ENCODE results near the gene PTDSS2.
"Not testable (repeated sequence)": the region's sequence is repeated elsewhere in the genome, so short reads cannot be mapped to it uniquely, and the experiment has no call there.

The PTDSS2 gene

GRCh38 chr11:504994-505344, 54.9 kb downstream of the PTDSS2 start:
- no peak for DNase-seq (ENCODE audit: low read depth in 2 of 2)

DNA sequence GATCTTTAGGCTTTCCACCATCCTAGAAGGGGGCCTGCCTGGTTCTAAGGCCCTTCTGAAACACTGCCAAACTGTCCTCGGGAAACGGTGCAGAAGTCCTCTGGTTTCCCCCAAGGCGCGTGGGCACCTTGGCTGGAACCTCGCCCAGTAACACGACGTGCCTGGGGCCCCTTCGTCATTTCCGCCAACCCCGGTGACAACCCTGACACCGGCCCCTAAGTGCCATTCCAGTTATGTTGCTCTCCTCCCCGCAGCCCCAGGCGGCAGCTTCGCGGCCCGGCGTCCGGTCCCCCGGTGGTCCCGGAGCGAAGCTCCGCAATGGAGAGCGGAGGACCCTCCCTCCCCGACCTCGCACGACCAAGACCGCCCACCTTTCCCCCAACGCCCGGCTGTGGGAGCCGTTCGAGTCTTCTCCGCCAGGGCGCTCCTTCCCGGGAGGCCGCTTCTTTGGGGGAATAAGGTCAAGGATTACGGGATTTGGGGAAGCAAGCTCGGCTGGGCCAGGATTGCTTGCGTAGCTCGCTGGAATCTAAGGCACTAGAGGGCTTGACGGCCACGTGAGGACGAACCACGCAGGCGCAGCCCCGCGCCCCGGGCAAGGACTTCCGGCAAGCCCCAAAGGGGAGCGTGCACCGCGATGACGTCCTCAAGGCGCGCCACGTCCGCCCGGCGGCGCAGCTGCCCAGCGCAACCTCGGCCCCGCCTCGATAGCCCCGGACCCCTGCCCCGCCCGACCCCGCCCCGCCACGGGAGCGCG, 56.3 kb downstream of the PTDSS2 start:
- peak; percentile 96 to 98 for DNase-seq (ENCODE audit: low read depth in 2 of 2)

DNA sequence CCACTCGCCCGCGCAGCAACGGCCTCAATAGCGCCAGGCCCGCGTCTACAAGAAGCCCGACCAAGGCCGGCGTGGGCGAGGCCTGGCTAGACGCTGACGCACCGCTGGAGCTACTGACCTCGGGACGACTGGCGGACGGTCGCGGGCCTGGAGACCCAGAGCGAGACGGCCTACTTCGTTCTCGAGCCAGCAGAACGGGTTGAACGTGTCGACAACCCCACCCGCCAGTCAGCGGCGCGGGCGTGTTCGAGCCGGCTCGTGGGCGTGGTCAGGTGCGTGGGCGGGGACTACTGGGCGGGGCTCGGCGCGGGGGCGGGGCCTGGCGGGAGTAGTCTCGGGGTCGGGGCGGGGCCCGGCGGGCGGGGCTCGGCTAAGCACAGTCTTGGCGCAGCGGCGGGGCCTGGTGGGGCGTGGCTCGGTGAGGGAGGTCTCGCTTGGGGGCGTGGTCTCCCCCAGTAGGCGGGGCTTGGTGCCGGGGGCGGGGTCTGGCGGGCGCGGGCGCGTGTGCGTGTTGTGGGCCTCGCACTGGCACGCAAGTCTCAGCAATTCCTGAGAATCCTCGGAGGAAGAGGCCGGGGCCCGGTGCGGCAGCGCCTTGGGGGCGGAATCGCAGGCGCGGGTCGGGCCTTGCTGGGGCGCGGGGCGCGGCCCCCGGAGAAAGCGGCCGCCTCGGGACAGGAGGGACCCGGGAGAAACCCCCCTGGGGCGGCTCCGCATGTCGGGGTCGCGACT, 57.1 kb downstream of the PTDSS2 start, which contains the start of gene RNH1:
TSS of gene RNH1 (minus strand) at position 248 of the 732 bp plus-strand sequence. CDS start 5,080 bp downstream, outside the sequence.
- peak; percentile 97 to 99 for DNase-seq (ENCODE audit: low read depth in 2 of 2)

GRCh38 chr11:507727-508515, 57.8 kb downstream of the PTDSS2 start:
- no peak for DNase-seq (ENCODE audit: low read depth in 2 of 2)

GRCh38 chr11:508956-509355, 58.9 kb downstream of the PTDSS2 start:
- DNase-seq (ENCODE audit: low read depth in 2 of 2): no peak

DNA sequence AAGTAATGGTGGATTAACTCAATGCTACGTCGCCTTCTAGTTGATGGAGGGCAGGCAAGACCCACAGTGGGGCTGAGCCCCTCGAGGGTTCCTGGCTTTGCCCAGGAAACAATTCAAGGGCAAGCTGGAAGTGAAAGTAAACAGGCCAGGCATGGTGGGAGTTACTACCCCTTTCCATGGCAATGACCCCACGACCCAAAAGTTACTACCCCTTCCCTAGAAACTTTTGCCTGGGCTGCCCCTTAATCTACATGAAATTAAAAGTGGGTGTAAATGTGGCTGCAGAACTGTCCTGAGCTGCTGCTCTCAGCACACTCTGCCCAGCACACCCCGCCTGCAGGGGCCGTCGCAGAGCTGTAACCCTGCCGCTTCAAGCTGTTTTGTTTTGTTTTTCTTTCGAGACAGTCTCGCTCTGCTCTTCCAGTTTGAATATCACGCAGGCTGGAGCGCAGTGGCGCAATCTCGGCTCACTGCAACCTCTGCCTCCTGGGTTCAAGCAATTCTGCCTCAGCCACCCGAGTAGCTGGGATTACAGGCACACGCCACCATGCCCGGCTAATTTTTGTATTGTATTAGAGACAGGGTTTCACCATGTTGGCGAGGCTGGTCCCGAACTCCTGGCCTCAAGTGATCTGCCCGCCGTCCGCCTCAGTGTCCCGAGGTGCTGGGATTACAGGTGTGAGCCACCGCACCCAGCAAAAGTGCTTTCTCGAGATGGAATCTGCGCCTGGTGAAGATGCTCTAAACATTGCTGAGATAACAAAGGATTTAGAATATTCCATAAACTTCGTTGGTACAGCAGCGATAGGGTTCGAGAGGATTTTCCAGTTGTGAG, 62.9 kb downstream of the PTDSS2 start:
- DNase-seq (ENCODE audit: low read depth in 2 of 2): no peak

DNA sequence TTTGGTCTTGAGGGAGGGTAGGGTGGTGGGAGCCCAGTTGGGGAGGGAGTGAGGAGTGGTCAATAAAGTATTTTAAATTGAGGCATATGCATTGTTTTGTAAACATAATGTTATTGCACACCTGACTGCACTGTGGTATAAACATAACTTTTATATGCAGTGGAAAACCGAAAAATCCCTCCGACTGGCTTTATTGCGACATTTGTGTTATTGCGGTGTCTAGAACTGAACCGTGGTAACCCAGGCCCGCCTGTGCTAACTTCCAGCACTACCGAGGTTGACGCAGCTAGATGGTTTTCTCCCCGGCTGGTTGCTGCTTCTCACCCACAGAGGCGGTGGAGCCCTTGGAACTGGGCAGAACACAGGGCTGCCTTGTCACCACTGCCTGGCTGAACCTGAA, 64.5 kb downstream of the PTDSS2 start:
- DNase-seq (ENCODE audit: low read depth in 2 of 2): no peak

GRCh38 chr11:515131-515530, 65.1 kb downstream of the PTDSS2 start:
- DNase-seq (ENCODE audit: low read depth in 2 of 2): no peak

- no peak for DNase-seq (ENCODE audit: low read depth in 2 of 2)
Measured at GRCh38 chr11:516400-516799, 66.3 kb downstream of the PTDSS2 start.

DNA sequence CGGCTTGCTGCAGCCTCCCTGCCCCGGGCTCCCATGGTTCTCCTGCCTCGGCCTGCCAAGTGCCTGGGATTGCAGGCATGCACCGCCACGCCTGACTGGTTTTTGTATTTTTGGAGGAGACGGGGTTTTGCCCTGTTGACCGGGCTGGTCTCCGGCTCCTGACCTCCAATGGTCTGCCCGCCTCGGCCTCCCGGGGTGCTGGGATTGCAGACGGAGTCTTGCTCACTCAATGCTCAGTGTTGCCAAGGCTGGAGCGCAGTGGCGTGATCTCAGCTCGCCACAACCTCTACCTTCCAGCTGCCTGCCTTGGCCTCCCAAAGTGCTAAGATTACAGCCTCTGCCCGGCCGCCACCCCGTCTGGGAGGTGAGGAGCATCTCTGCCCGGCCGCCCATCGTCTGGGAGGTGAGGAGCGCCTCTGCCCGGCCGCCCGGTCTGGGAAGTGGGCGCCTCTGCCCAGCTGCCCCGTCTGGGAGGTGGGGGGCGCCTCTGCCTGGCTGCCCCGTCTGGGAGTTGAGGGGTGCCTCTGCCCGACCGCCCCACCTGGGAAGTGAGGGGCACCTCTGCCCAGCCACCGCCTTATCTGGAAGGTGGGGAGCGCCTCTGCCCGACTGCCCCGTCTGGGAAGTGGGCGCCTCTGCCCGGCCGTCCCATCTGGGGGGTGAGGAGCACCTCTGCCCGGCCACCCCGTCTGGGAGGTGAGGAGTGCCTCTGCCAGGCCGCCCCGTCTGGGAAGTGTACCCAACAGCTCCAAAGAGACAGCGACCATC, 67.0 kb downstream of the PTDSS2 start:
- not testable (repeated sequence) for DNase-seq (ENCODE audit: low read depth in 2 of 2)

DNA sequence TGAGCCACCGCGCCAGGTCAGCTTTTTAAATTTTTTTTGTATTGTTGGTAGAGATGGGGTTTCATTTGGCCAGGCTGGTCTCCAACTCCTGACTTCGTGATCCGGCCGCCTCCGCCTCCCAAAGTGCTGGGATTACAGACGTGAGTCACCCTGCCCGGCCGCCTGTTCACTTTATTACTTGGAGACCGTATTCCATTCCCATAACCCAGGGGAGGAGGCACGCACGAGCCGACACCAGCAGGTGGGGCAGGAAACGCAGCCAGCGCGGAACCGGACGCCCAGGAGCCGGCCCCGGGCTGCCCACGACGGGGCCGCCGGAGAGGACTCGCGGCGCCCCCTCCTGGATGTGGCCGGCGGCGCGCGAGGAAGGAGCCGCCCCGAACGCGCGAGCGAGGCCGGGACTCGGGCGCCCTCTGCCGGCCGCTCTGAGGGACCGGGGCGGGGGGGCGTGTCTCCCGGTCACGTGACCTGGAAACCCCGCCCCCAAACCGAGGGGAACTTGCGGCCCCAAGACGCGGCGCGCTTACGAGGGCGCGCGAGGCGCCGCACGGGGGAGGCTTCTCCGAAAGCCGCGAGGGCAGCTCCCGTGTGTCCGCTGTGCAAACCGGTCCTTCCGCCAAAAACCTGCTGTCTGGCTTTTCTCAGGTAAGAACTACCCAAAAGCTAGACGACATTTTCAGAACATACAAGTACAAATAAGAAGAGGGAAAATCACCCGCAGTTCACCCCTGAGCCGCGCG, 68.6 kb downstream of the PTDSS2 start:
- DNase-seq (ENCODE audit: low read depth in 2 of 2): peak; percentile 79 to 83

GRCh38 chr11:520428-521176, 70.5 kb downstream of the PTDSS2 start:
- DNase-seq (ENCODE audit: low read depth in 2 of 2): no peak

DNA sequence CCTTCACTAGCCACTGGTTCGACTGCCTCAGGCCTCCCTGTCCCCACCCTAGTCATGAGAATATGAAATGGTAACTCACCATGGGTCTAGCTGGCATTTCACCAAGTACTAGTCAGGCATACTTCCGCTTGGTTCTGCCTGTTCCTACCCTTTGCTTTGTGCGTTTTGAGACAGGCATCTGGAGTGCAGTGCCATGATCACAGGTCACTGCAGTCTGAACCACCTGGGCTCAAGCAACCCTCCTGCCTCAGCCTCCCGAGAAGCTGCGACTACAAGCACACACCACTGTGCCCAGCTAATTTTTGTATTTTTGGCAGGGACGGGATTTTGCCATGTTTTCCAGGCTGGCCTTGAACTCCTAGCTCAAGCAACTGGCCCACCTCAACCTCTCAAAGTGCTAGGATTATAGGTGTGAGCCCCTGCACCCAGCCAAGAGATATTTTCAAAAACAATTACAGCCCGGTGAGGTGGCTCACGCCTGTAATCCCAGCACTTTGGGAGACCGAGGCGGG, 71.2 kb downstream of the PTDSS2 start:
- DNase-seq (ENCODE audit: low read depth in 2 of 2): no peak

DNA sequence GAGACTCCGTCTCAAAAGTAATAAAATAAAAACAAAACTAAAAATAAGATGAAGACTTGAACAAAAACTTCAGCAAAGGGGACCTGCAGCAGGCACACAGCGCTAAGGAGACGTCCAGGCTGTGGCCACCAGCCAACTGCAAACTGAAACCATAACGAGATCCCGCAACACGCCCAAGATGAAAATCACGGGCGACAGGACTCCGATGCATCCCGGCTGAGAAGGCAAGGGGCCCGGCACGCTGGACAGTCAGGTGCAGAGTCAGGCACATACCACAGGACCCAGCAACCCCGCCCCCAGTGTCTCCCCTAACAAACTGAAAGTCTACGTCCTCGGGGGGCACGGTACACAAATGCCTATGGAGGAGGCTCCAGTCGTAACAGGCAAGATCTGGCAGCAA, 76.1 kb downstream of the PTDSS2 start:
- DNase-seq (ENCODE audit: low read depth in 2 of 2): no peak

GRCh38 chr11:528166-528814, 78.2 kb downstream of the PTDSS2 start:
- no peak for DNase-seq (ENCODE audit: low read depth in 2 of 2)

DNA sequence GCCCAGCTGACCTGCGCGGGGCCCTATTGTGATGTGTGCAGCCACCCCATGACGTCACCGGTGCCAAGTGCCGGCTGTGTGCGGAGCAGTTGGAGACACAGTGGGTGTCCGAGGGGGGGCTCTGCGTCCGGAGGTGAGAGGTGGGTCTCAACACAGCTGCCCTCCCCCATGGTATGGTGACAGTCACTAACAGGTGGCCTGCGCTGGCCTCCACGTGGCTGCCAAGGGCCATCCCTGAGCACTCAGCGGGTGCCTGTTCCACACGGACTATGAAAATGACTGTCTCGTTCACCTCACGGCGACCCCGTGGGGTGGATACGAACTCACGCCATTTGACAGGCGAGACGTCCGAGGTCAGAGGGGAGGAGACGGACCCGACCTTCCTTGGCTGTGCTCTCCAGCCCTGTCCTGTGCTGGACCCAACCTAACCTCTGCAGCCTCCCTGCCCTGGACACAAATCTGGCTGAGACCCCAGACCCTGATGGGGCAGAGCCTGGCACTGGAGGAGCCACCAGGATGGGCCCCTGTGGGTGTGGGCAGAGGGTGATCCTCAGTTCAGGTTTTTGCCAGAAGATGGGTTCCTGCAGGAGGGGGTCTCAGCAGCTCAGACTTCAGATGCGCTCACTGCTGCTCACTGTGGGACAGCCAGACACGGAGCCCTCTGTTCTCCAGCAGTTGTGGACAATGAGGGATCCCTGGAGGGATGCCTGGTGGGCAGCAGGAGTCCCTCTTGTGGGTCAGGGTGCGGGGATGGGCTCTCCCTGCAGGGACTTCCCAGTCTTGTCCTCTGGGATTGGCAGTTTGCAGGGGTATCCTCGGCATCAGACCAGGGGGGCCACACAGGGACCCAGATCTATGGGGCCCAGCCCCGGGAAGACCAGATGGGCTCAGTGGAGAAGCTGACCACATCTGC, 79.0 kb downstream of the PTDSS2 start:
- DNase-seq (ENCODE audit: low read depth in 2 of 2): no peak

DNA sequence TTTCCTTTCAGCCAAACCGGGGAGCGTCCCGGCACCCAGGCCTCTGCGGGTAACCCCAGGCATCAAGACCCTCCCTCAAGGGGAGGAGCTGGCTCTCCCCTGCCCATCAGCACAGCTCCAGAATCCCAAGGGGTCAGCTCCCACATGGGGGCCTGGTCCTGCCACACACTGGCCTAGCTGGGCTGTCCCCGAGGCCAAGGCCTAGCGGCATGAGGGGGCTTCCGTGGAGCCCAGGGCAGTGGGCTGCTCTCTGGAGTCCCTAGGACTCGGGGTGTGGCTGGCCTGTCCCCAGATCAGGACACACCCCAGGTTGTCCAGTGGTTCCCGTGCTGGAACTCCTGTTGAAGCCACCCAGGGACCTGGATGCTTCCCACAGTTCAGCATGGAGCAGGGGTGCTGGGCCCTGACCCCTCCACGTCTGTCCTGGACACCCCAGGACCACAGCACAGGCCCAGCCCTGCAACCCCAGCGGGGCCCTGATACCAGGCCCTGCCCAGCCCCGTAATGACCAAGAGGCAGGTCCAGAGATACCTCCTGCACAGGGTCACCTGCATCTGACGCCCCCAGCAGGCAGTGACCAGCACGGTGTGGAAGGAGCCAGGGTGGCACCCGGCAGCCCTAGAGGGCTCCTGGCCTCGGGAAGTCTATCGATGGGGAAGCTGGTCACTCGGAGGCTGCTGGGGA, 79.8 kb downstream of the PTDSS2 start:
- DNase-seq (ENCODE audit: low read depth in 2 of 2): no peak

Data from stimulated activated CD8-positive, alpha-beta memory T cell treated with anti-CD3 and anti-CD28 coated beads, Interleukin-15, amount 100 ng/mL, for 48 hours (primary cell).